Testis (tissue), 2 donors: ENCODE results near the gene OR10Z1.

Experiments used
- POLR2A ChIP-seq: fragments of 450-650 bp; IDR thresholded peaks from one replicate; pipeline ENCODE4 v1.6.1; 2017; ENCODE audit warnings: antibody characterized with exemption, mild to moderate bottlenecking, moderate library complexity
- TF ChIP-seq, protein P1 (sequence below), 3 experiments: fragments of 450-650 bp in 2 of 3; fragments of 200-600 bp in 1 of 3; sonication (generic) in 1 of 3; IDR thresholded peaks; one replicate each; pipeline ENCODE4 v1.5.1; 2016 to 2019; ENCODE audit warnings: antibody characterized with exemption in 3 of 3, mild to moderate bottlenecking in 2 of 3, moderate library complexity in 1 of 3

DNA sequence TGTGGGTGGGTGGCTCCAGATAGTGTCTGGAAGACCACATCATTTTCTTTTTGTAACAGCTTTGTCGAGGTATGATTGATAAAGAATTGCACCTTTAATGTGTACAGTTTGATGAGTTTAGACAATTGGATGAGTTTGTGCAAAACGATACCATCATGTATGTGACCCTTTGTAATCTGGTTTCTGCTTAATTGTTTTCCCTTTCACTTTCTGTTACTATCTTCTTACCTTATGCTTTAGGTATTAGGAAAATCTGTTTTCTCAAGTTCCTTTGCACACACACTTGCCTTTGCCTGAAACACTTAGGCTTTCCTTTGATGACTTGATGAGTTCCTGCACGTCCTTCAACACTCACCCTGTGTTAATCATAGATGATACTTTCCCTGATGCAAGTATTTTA, 6.8 kb downstream of the OR10Z1 start:
- TF ChIP-seq, protein P1, sequence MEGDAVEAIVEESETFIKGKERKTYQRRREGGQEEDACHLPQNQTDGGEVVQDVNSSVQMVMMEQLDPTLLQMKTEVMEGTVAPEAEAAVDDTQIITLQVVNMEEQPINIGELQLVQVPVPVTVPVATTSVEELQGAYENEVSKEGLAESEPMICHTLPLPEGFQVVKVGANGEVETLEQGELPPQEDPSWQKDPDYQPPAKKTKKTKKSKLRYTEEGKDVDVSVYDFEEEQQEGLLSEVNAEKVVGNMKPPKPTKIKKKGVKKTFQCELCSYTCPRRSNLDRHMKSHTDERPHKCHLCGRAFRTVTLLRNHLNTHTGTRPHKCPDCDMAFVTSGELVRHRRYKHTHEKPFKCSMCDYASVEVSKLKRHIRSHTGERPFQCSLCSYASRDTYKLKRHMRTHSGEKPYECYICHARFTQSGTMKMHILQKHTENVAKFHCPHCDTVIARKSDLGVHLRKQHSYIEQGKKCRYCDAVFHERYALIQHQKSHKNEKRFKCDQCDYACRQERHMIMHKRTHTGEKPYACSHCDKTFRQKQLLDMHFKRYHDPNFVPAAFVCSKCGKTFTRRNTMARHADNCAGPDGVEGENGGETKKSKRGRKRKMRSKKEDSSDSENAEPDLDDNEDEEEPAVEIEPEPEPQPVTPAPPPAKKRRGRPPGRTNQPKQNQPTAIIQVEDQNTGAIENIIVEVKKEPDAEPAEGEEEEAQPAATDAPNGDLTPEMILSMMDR (IDR thresholded peaks at IDR 0.05), result no peak
- no peak for TF ChIP-seq POLR2A
